HepG2 (cell line): ENCODE results near the gene MAGI1. TPM values are rescaled to one million over a fixed set of nuclear protein-coding genes. Genes with fewer than 3 reads are reported as not detected.

ENCODE experiments used
- ATAC-seq: fragments of 200-7000 bp; cut with Tn5 transposase; 3 replicates; pipeline ENCODE4 v1.9.1; 2020; ENCODE audit warnings: mild to moderate bottlenecking, moderate library complexity
- BruUV-seq: library from RNA; stranded (reverse); fragments of 400-500 nt; replicated peaks from 2 replicates; lab custom pipeline; 2021; lab: Mats Ljungman, UMichigan
- CTCF ChIA-PET: fragments of 300-600 bp; formaldehyde crosslinking; extraction: SDS; loops from one replicate; lab custom pipeline; 2021; ENCODE audit warnings: low total read pairs, inconsistent platforms, low intra/inter-chr PET ratio; lab: Yijun Ruan, JAX
- POLR2A ChIA-PET: fragments of 350-600 bp; sonication (Branson Sonifier 250); formaldehyde crosslinking; loops from one replicate; lab custom pipeline; 2020; ENCODE audit warnings: antibody characterized with exemption, inconsistent platforms; lab: Yijun Ruan, JAX
- DNase-seq: peaks from one replicate; pipeline ENCODE4 v3.0.0-alpha.2; 2015; ENCODE audit warnings: low spot score
- FAIRE-seq: peaks from 3 replicates; lab custom pipeline; 2011; peaks lifted over from hg19 to GRCh38; lab: Jason Lieb, UNC
- H2AFZ ChIP-seq: one replicate; pipeline ENCODE4 v1.6.1; 2011; ENCODE audit warnings: low read length, inconsistent platforms
- H3K27ac ChIP-seq: fragments of 300-600 bp; 3 replicates; pipeline ENCODE4 v1.8.0; 2011; ENCODE audit warnings: mixed run types, mild to moderate bottlenecking, mixed read lengths, low read length, inconsistent platforms; ENCODE audit not compliant: insufficient read depth; ENCODE audit errors: extremely low read length
- H3K27me3 ChIP-seq, 2 experiments: fragments of 200-600 bp in 1 of 2; 2 replicates in 1 of 2; 3 replicates in 1 of 2; pipeline versions ENCODE4 v1.6.0 to v1.8.0; 2011; ENCODE audit warnings: low read length in 2 of 2, mild to moderate bottlenecking in 2 of 2, moderate library complexity in 2 of 2, inconsistent platforms in 1 of 2; ENCODE audit not compliant: insufficient read depth in 2 of 2, control insufficient read depth in 1 of 2
- H3K36me3 ChIP-seq, 2 experiments: fragments of 200-600 bp in 1 of 2; replicated peaks in 1 of 2; 2 replicates in 1 of 2; 3 replicates in 1 of 2; pipeline versions ENCODE4 v1.5.1 to v1.8.0; 2011; ENCODE audit warnings: low read length in 2 of 2, inconsistent platforms in 1 of 2; ENCODE audit not compliant: insufficient read depth in 2 of 2, control insufficient read depth in 1 of 2
- H3K4me1 ChIP-seq: 2 replicates; pipeline ENCODE4 v1.5.1; 2012; ENCODE audit warnings: low read length, inconsistent platforms; ENCODE audit not compliant: insufficient read depth
- H3K4me2 ChIP-seq: 2 replicates; pipeline ENCODE4 v1.6.0; 2011; ENCODE audit warnings: low read depth, low read length, inconsistent platforms
- H3K4me3 ChIP-seq, 3 experiments: fragments of 200-600 bp in 1 of 3; sonication (generic), shearing (Covaris generic) in 1 of 3; replicated peaks in 1 of 3; 2 replicates each; pipeline ENCODE4 v1.5.1; 2011 to 2016; ENCODE audit warnings: low read length in 3 of 3, inconsistent platforms in 2 of 3, low read depth in 2 of 3, mild to moderate bottlenecking in 2 of 3, control low read depth in 1 of 3, mixed read lengths in 1 of 3; ENCODE audit not compliant: insufficient read depth in 1 of 3
- H3K79me2 ChIP-seq: one replicate; pipeline ENCODE4 v1.6.1; 2011; ENCODE audit warnings: low read length, inconsistent platforms; ENCODE audit not compliant: insufficient read depth
- H3K9ac ChIP-seq: 2 replicates; pipeline ENCODE4 v1.6.0; 2011; ENCODE audit warnings: mild to moderate bottlenecking, low read depth, low read length, inconsistent platforms; ENCODE audit not compliant: insufficient read depth
- H3K9me3 ChIP-seq: 2 replicates; pipeline ENCODE4 v1.5.1; 2012; ENCODE audit warnings: mild to moderate bottlenecking, low read length
- H4K20me1 ChIP-seq: 2 replicates; pipeline ENCODE4 v1.6.0; 2011; ENCODE audit warnings: inconsistent platforms, mild to moderate bottlenecking, low read length, moderate library complexity; ENCODE audit not compliant: insufficient read depth
- HINFP ChIP-seq: sonication (generic); formaldehyde crosslinking; IDR thresholded peaks from 2 replicates; pipeline ENCODE4 v1.4.0; 2020; ENCODE audit warnings: low read depth, mild to moderate bottlenecking, missing genetic modification reagents
- HNF1A ChIP-seq, 2 experiments: sonication (generic) in 1 of 2; formaldehyde crosslinking in 1 of 2; IDR thresholded peaks; 2 replicates each; pipeline versions ENCODE4 v1.4.0 to v1.6.1; 2016 to 2020; ENCODE audit warnings: borderline replicate concordance in 1 of 2, low read depth in 1 of 2, mild to moderate bottlenecking in 1 of 2, missing genetic modification reagents in 1 of 2
- WGBS: methylation state at CpG from one replicate; pipeline ENCODE4 v1.1.6; 2017; ENCODE audit warnings: low lambda C conversion rate; 5-methylcytosine and 5-hydroxymethylcytosine counted together
- in situ Hi-C: cut with HindIII; loops from 2 replicates; pipeline ENCODE4 v1.10.0; 2017; ENCODE audit warnings: low pct_unique_long_range_greater_than_20kb; ENCODE audit not compliant: extremely low pct_ligation_motif_present
- intact Hi-C: fragments of 100-400 bp; cut with micrococcal nuclease; formaldehyde crosslinking; loops from one replicate; pipeline ENCODE4 v1.10.0; 2022; ENCODE audit not compliant: unreplicated experiment
- polyA plus RNA-seq, 8 experiments: library from polyadenylated mRNA; depleted of rRNA in 3 of 8; stranded (reverse) in 7 of 8; unstranded in 1 of 8; fragments of >200 nt; fragmentation: Illumina TruSeq in 4 of 8; extraction: Trizol in 4 of 8; gene quantifications; 2 replicates each; pipeline versions ENCODE4 v1.2.1 to v1.2.3, GENCODE V29; 2011 to 2016; ENCODE audit warnings: low read depth in 4 of 8, missing spikeins in 1 of 8, mixed read lengths in 1 of 8; ENCODE audit not compliant: insufficient read depth in 1 of 8
- total RNA-seq, 5 experiments: library from RNA; depleted of rRNA; stranded (reverse); fragments of >200 nt; fragmentation: Illumina TruSeq; extraction: Trizol; gene quantifications; 2 replicates each; pipeline ENCODE4 v1.2.3, GENCODE V29; 2016; ENCODE audit warnings: low read depth in 1 of 5
- TF ChIP-seq, protein P1 (sequence below): sonication (generic); formaldehyde crosslinking; IDR thresholded peaks from 2 replicates; pipeline ENCODE4 v1.8.1; 2023; ENCODE audit warnings: mild to moderate bottlenecking, moderate library complexity, missing genetic modification reagents

Gene MAGI1
- total and polyA plus RNA-seq, 2 of the 13 experiments (the other 11 are each of a cell fraction or from before 2014, with no cell fraction given): 22.2 to 26.0 TPM

GRCh38 chr3:66068255-66068654 lies 29.5 kb upstream of the MAGI1 start:
- DNase-seq: no peak
- Histone ChIP-seq H3K9me3 (peaks cover 4% of the 10 kb centered on the region; the same call in 1 of the 2 replicates), H3K4me1 (peaks cover 13% of the 10 kb centered on the region), H4K20me1 (no peaks in the 10 kb centered on the region), H3K27ac (no peak overlapping the region), H3K4me3 (no peak overlapping the region), H3K79me2 (no peaks in the 10 kb centered on the region), H3K9ac (no peak overlapping the region), H3K4me2 (no peak overlapping the region), H2AFZ (no peak overlapping the region), H3K27me3 (no peaks in the 10 kb centered on the region)
- no TSS peak for BruUV-seq
- ChIA-PET CTCF (no interaction called here), POLR2A (no interaction called here)
- FAIRE-seq: no peak
- ATAC-seq: no peak
- 63% methylated on average over 4 of the region's 4 CpGs for WGBS
- in situ Hi-C loops: no loop called here
- TF ChIP-seq HNF1A (IDR thresholded peaks at IDR 0.05; ENCODE audit: low read depth) (no peak), HNF1A (CRISPR knock-in tag; IDR thresholded peaks at IDR 0.05; ENCODE audit: borderline replicate concordance) (no peak), HINFP (CRISPR knock-in tag) (no peak)
- TF ChIP-seq, protein P1, sequence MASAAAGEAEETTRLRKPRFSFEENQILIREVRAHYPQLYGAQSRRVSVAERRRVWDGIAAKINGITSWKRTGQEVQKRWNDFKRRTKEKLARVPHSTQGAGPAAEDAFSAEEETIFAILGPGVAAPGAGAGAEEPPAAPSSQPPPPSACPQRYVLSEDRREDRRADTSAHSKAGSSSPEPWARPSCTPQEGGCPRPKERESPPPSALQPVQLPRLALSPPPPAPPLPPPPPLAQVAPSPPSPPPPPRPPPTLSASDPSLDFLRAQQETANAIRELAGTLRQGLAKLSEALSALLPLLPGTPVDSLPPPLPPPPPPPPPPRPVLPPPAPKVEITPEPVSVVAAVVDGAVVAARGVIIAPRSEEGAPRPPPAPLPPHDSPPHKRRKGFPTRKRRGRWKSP (CRISPR knock-in tag): no peak
- TF ChIP-seq, all 625 proteins: peak for 0
- intact Hi-C loops: no loop called here
- no peaks in the 10 kb centered on the region for H3K36me3 ChIP-seq
